NCI-H2227 (cell line): ENCODE results near the gene TANC2.

ENCODE experiments used
- DNase-seq: peaks from one replicate; lab custom pipeline; 2025; ENCODE audit not compliant: unreplicated experiment; lab: John Stamatoyannopoulos, UW

Gene TANC2

GRCh38 chr17:62999736-63000135, 33.7 kb downstream of the TANC2 start:
- DNase-seq: no peak

GRCh38 chr17:63001689-63002394, 35.8 kb downstream of the TANC2 start:
- DNase-seq: no peak

GRCh38 chr17:63002625-63003024, 36.6 kb downstream of the TANC2 start:
- DNase-seq: no peak

- no peak for DNase-seq
Measured at GRCh38 chr17:63015824-63016223, 49.8 kb downstream of the TANC2 start.
